HepG2 (cell line): ENCODE data around the gene TAF11. TPM values are rescaled to one million over a fixed set of nuclear protein-coding genes. Genes with fewer than 3 reads are reported as not detected.

ENCODE experiments used
- ATF7 ChIP-seq, 2 experiments: fragments of 450-650 bp in 1 of 2; sonication (generic) in 1 of 2; formaldehyde crosslinking in 1 of 2; IDR thresholded peaks; 2 replicates each; pipeline versions ENCODE4 v1.4.0 to v1.6.1; 2016 to 2020; ENCODE audit warnings: antibody characterized with exemption in 1 of 2, mild to moderate bottlenecking in 1 of 2, missing genetic modification reagents in 1 of 2
- EHMT2 ChIP-seq: fragments of 200-600 bp; sonication (generic); IDR thresholded peaks from 2 replicates; pipeline ENCODE4 v1.7.0; 2017; ENCODE audit warnings: antibody characterized with exemption, low read depth, low read length, borderline replicate concordance
- ELF3 ChIP-seq: IDR thresholded peaks from 2 replicates; pipeline ENCODE4 v1.6.1; 2016; ENCODE audit warnings: missing genetic modification reagents, missing compliant biosample characterization
- HMG20B ChIP-seq: conservative IDR thresholded peaks from 2 replicates; pipeline ENCODE4 v1.6.1; 2016; ENCODE audit warnings: missing genetic modification reagents, missing compliant biosample characterization
- KMT2B ChIP-seq: IDR thresholded peaks from 2 replicates; pipeline ENCODE4 v1.6.1; 2016; ENCODE audit warnings: missing genetic modification reagents, missing compliant biosample characterization
- MTF2 ChIP-seq: sonication (generic); formaldehyde crosslinking; IDR thresholded peaks from 2 replicates; pipeline ENCODE4 v1.5.0; 2020; ENCODE audit warnings: missing genetic modification reagents, borderline replicate concordance
- NFRKB ChIP-seq: fragments of 450-650 bp; IDR thresholded peaks from 2 replicates; pipeline ENCODE4 v1.6.1; 2017
- PCBP2 ChIP-seq: fragments of 200-400 bp; formaldehyde crosslinking; optimal IDR thresholded peaks from 2 replicates; pipeline ENCODE3; 2018; ENCODE audit warnings: low read length, low read depth; ENCODE audit not compliant: poor library complexity, severe bottlenecking
- RCOR2 ChIP-seq: IDR thresholded peaks from 2 replicates; pipeline ENCODE4 v1.6.1; 2016; ENCODE audit warnings: missing biosample characterization, missing genetic modification reagents
- RELA ChIP-seq: sonication (generic); formaldehyde crosslinking; IDR thresholded peaks from 2 replicates; pipeline ENCODE4 v1.4.0; 2020; ENCODE audit warnings: missing genetic modification reagents
- USF2 ChIP-seq, 2 experiments: sonication (generic) in 1 of 2; formaldehyde crosslinking in 1 of 2; IDR thresholded peaks; 2 replicates each; pipeline versions ENCODE4 v1.5.1 to v1.6.1; 2011 to 2020; ENCODE audit warnings: borderline replicate concordance in 1 of 2, low read depth in 1 of 2, low read length in 1 of 2, mild to moderate bottlenecking in 1 of 2, missing genetic modification reagents in 1 of 2, moderate library complexity in 1 of 2
- YEATS2 ChIP-seq: sonication (generic); formaldehyde crosslinking; IDR thresholded peaks from 2 replicates; pipeline ENCODE4 v1.4.0; 2020; ENCODE audit warnings: missing genetic modification reagents, borderline replicate concordance
- ZFYVE20 ChIP-seq: sonication (generic); formaldehyde crosslinking; IDR thresholded peaks from 2 replicates; pipeline ENCODE4 v1.8.0; 2023; ENCODE audit warnings: low read depth, mild to moderate bottlenecking, moderate library complexity, missing genetic modification reagents, borderline replicate concordance
- ZIK1 ChIP-seq: sonication (generic); formaldehyde crosslinking; IDR thresholded peaks from 2 replicates; pipeline ENCODE4 v1.5.0; 2020; ENCODE audit warnings: mild to moderate bottlenecking, low read depth, missing genetic modification reagents, borderline replicate concordance
- ZNF260 ChIP-seq: sonication (generic); formaldehyde crosslinking; IDR thresholded peaks from 2 replicates; pipeline ENCODE4 v1.4.0; 2020; ENCODE audit warnings: missing genetic modification reagents, low read depth, mild to moderate bottlenecking, borderline replicate concordance
- ZNF441 ChIP-seq: sonication (generic); formaldehyde crosslinking; IDR thresholded peaks from 2 replicates; pipeline ENCODE4 v1.7.0; 2021; ENCODE audit warnings: missing genetic modification reagents, borderline replicate concordance
- ZNF619 ChIP-seq: sonication (generic); formaldehyde crosslinking; IDR thresholded peaks from 2 replicates; pipeline ENCODE4 v1.4.0; 2020; ENCODE audit warnings: mild to moderate bottlenecking, missing genetic modification reagents
- ZNF75D ChIP-seq: sonication (generic); formaldehyde crosslinking; IDR thresholded peaks from 2 replicates; pipeline ENCODE4 v1.8.1; 2023; ENCODE audit warnings: missing genetic modification reagents, mild to moderate bottlenecking, borderline replicate concordance
- ZNF841 ChIP-seq: sonication (generic); formaldehyde crosslinking; IDR thresholded peaks from 2 replicates; pipeline ENCODE4 v1.8.1; 2023; ENCODE audit warnings: missing genetic modification reagents, borderline replicate concordance
- ZSCAN9 ChIP-seq: IDR thresholded peaks from 2 replicates; pipeline ENCODE4 v1.6.1; 2016; ENCODE audit warnings: borderline replicate concordance
- polyA plus RNA-seq, 8 experiments: library from polyadenylated mRNA; depleted of rRNA in 3 of 8; stranded (reverse) in 7 of 8; unstranded in 1 of 8; fragments of >200 nt; fragmentation: Illumina TruSeq in 4 of 8; extraction: Trizol in 4 of 8; gene quantifications; 2 replicates each; pipeline versions ENCODE4 v1.2.1 to v1.2.3, GENCODE V29; 2011 to 2016; ENCODE audit warnings: low read depth in 4 of 8, missing spikeins in 1 of 8, mixed read lengths in 1 of 8; ENCODE audit not compliant: insufficient read depth in 1 of 8
- total RNA-seq, 5 experiments: library from RNA; depleted of rRNA; stranded (reverse); fragments of >200 nt; fragmentation: Illumina TruSeq; extraction: Trizol; gene quantifications; 2 replicates each; pipeline ENCODE4 v1.2.3, GENCODE V29; 2016; ENCODE audit warnings: low read depth in 1 of 5
- TF ChIP-seq, protein P1 (sequence below): sonication (generic); formaldehyde crosslinking; IDR thresholded peaks from 2 replicates; pipeline ENCODE4 v1.4.0; 2020; ENCODE audit warnings: missing genetic modification reagents, mild to moderate bottlenecking, borderline replicate concordance
- TF ChIP-seq, protein P2 (sequence below): sonication (generic); formaldehyde crosslinking; IDR thresholded peaks from 2 replicates; pipeline ENCODE4 v1.4.0; 2020; ENCODE audit warnings: missing genetic modification reagents

Gene TAF11
- total and polyA plus RNA-seq, 2 of the 13 experiments (the other 11 are each of a cell fraction or from before 2014, with no cell fraction given) = 35.4 to 73.6 TPM

- 0 out of 2 replicates have a peak, but pooled peaks have one; percentile 18 for TF ChIP-seq ZFYVE20
- peak; percentile 91 for TF ChIP-seq ELF3 (CRISPR knock-in tag)
- TF ChIP-seq RELA = no peak; the same call in 1 of the 2 replicates
- TF ChIP-seq PCBP2 = no peak
- peak; percentile 52; the same call in 1 of the 2 replicates for TF ChIP-seq ZIK1
- TF ChIP-seq, protein P1, sequence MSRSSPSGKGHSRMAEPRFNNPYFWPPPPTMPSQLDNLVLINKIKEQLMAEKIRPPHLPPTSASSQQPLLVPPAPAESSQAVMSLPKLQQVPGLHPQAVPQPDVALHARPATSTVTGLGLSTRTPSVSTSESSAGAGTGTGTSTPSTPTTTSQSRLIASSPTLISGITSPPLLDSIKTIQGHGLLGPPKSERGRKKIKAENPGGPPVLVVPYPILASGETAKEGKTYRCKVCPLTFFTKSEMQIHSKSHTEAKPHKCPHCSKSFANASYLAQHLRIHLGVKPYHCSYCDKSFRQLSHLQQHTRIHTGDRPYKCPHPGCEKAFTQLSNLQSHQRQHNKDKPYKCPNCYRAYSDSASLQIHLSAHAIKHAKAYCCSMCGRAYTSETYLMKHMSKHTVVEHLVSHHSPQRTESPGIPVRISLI = no peak
- TF ChIP-seq HMG20B (CRISPR knock-in tag) = peak; percentile 74
- TF ChIP-seq YEATS2 (CRISPR knock-in tag) = peak; percentile 98
- TF ChIP-seq EHMT2 = no peak
- TF ChIP-seq ZSCAN9 (CRISPR knock-in tag) = peak; percentile 81; the same call in 1 of the 2 replicates
- peak; percentile 84 for TF ChIP-seq ZNF619 (CRISPR knock-in tag)
- 0 out of 2 replicates have a peak, but pooled peaks have one; percentile 27 for TF ChIP-seq RCOR2 (CRISPR knock-in tag)
- TF ChIP-seq NFRKB = no peak
- TF ChIP-seq ATF7 (IDR thresholded peaks at IDR 0.05) = peak; percentile 96
- TF ChIP-seq ATF7 (CRISPR knock-in tag; IDR thresholded peaks at IDR 0.05) = peak; percentile 84; the same call in 1 of the 2 replicates
- TF ChIP-seq ZNF260 (CRISPR knock-in tag) = no peak
- TF ChIP-seq ZNF441 (CRISPR knock-in tag) = peak; percentile 49; the same call in 1 of the 2 replicates
- TF ChIP-seq ZNF841 (CRISPR knock-in tag) = 0 out of 2 replicates have a peak, but pooled peaks have one; percentile 33
- TF ChIP-seq KMT2B (CRISPR knock-in tag) = peak; percentile 100
- no peak for TF ChIP-seq MTF2 (CRISPR knock-in tag)
- TF ChIP-seq, protein P2, sequence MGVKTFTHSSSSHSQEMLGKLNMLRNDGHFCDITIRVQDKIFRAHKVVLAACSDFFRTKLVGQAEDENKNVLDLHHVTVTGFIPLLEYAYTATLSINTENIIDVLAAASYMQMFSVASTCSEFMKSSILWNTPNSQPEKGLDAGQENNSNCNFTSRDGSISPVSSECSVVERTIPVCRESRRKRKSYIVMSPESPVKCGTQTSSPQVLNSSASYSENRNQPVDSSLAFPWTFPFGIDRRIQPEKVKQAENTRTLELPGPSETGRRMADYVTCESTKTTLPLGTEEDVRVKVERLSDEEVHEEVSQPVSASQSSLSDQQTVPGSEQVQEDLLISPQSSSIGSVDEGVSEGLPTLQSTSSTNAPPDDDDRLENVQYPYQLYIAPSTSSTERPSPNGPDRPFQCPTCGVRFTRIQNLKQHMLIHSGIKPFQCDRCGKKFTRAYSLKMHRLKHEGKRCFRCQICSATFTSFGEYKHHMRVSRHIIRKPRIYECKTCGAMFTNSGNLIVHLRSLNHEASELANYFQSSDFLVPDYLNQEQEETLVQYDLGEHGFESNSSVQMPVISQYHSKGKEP (CRISPR knock-in tag) = peak; percentile 26; the same call in 1 of the 2 replicates
- TF ChIP-seq ZNF75D (CRISPR knock-in tag) = no peak
- TF ChIP-seq USF2 (IDR thresholded peaks at IDR 0.05; ENCODE audit: low read depth, low read length) = no peak
- TF ChIP-seq USF2 (CRISPR knock-in tag; IDR thresholded peaks at IDR 0.05; ENCODE audit: borderline replicate concordance) = no peak
These were observed at the start of gene TAF11 (continued) for GRCh38 chr6:34887753-34888513.
